Stimulated activated CD4-positive, alpha-beta T cell treated with anti-CD3 and anti-CD28 coated beads, Interleukin-2, amount 100 ng/mL, for 24 hours (primary cell): ENCODE measurements around the gene DDIAS.
"Not testable (repeated sequence)": the region's sequence is repeated elsewhere in the genome, so short reads cannot be mapped to it uniquely, and the experiment has no call there.

ENCODE experiments used
- DNase-seq, 2 donors: peaks; one replicate each; pipeline ENCODE4 v3.0.0-alpha.2; 2020

Gene DDIAS

DNA sequence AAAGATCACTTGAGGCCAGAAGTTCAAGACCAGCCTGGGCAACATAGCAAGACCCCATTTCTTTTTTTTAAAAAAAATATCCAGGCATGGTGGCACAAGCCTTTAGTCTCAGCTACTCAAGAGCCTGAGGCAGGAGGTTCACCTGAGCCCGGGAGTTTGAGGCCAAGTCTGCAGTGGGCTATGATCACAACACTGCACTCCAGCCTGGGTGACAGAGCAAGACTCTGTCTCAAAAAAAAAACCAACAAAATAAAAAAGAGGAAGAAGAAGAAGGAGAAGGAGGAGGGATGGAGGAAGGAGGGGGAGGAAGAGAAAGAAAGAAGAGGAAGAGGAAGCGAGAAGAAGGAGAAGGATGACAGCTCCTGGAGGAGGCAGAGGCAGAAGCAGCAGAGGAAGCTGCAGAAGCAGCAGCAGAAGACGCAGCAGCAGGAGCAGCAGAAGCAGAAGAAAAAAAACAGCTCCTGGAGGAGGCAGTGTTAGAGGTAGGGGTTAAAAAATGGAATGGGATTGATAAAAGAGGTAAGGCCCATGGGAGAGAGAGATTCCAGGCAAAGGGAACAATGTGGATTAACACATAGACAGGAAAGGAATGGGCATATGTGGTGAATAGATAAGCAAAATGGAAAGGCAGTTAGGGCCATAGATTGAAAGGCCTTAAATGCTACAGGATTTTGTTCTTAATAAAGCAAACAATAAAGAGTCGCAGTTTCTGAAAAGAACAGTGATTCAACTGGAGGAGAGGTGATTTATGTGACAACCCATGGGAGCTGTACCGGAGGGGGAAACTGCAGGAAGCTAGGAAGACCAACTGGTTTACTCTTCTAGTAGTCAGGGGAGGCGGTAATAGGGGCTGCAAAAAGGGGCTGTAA is 12.2 kb upstream of the DDIAS start:
- DNase-seq: no peak

DNA sequence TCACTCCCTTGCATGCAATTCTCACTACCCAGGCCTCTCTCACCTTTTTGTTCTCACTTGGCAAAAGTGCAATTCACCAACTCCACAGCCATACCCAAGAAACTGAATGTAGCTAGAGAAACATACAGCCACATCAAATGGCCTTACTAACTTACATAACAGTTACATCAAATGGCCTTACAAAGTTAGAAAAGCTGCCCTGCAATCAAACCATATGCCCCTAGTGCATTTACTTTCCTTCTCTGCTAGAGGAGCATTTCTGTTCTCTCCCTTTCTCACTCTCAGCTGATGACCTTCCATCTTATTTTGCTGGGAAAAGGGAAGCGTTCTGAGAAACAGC is 11.6 kb upstream of the DDIAS start:
- DNase-seq: no peak

DNA sequence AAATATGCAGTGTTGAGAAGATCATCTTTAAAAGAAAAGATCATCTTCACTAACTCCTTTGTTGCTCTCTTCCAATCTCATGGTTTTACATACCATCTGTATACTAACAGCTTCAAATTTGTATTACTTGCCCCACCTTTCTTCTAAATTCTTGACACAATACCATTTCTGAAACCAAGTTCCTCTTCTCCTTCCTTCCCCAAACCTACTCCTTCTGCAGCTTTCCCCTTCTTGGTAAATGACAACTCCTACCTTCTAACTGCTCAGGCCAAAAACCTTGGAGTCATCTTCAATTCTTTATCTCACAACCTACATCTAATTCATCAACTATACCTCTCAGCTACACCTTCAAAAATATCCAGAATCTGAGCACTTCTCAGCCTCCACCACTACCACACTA is 10.6 kb upstream of the DDIAS start:
- no peak for DNase-seq

DNA sequence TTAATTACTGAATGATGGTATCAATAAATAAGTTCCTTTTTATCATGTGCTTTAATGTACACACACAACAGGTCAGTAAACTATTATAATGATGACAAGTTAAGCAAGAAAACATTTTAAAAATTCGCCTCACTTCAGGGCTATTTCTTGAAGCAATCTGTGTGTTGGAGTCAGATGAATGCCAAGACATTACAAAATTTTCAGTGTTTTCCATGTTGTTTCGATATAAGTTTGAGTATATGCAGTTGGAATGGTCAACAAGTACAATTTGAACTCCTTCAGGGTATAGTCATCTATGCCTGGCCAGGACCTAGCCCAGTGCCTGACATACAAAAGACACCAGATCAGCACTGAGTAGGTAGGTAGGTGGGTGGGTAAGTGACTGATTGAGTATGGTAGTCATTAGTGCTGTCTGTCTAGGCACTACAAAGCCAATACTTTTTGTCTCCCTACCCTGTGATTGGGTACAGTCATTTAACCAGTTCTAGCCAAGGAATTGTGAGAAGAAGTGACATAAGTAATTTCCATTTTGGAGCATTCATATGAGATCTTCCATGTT is 8.8 kb upstream of the DDIAS start:
- DNase-seq: no peak

DNA sequence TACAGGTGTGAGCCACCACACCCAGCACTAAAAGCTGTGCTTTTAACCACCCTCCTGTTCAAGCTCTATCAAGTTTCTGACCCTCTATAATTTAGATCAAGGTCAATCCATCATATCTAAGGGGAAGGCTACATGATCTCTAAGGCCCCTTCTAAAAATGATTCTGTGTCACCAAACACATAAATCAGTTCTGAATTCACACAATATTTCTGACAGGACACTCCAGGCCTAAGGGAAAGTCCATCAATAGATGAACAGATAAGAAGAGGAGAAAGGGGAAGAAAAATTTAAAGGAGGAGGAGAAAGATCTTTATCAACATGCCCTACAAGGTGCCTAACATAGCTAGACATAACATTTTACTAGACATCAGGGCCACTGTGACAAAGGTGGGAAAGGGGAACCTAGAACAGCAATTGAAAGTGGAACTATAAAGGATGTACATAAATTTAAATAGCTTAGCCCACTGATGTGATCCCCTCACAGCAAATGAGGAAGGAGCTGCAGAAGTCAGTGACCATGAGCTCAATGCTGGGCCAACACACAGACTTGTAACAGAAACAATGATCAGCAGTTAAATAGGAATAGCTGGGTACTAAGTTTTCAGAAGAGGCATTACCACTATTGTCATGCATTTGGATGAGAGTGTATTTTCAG is 6.0 kb upstream of the DDIAS start:
- DNase-seq: no peak

DNA sequence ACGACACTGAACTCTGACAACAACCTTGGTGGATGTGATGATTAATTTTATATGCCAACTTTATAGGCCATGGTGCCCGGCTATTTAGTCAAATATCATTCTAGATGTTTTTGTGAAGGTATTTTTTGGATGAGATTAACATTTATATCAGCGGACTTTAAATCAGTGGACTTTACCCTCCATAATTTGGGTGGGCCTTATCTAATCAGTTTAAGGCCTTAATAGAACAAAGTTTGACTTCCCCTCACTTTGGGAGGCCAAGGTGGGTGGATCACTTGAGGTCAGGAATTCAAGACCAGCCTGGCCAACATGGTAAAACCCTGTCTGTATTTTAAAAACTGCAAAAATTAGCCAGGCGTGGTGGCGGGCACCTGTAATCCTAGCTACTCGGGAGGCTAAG is 5.4 kb upstream of the DDIAS start:
- no peak for DNase-seq

DNA sequence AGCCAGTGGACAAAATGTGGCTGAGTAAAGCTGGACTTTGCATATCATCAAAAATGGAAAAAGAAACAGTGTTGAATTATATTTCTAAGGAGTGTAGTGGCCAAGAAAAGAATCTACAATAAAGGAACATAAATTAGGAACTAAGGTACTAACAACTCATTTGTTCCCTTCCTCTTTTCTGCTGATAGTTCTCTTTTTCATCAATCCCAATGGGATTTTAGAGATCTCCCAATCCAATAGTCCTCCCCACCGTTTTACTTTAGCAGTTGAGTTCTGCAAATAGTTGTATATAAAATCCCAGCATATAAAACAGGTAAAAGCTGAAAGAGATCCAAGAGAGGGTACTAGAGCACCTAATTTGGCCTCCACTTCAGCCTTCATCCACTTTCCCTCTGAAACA is 3.3 kb upstream of the DDIAS start:
- no peak for DNase-seq

DNA sequence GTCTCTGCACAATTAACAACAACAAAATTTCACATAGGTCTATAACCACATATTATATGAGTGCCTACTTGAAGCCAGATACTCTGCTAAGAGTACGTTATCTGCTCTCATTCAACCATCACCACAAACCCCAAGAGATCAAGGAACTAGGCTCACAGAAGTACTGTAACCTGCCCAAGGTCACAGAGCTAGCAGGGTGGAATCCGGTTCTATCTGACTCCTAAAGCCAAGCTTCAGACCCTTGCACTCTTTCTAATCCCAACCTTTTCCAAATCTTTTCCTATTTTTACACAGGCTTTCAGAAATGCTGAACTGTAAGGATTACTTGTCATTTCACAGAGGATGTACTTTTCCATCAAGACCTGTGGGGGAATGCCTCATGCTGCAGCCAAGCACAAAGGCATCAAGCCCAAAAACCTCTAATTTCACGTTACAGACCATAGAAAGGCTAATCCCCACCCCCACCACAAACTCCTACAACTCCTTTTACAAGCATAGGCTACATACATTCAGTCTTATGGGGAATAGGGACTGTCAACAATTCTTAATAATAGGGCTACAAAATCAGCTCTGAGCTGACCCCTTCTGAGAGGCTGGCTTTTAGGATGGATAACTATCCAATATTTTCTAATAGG is 2.2 kb upstream of the DDIAS start:
- DNase-seq: no peak

DNA sequence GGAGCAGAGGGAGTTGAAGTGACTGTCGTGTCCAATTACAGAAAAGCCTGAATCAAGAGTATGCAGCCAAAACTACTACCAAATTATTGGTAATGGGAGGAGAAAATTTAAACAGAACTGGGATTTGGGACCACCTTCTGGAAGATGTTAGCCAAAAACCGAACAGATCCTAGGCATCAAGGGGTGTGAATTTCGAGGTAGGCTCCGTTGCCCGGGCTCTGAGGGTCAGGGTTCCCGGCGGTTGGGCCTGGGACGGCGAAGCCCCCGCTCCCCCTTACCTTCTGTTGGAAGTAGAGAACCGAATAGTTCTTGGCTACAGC is 1.6 kb upstream of the DDIAS start:
- no peak for DNase-seq

DNA sequence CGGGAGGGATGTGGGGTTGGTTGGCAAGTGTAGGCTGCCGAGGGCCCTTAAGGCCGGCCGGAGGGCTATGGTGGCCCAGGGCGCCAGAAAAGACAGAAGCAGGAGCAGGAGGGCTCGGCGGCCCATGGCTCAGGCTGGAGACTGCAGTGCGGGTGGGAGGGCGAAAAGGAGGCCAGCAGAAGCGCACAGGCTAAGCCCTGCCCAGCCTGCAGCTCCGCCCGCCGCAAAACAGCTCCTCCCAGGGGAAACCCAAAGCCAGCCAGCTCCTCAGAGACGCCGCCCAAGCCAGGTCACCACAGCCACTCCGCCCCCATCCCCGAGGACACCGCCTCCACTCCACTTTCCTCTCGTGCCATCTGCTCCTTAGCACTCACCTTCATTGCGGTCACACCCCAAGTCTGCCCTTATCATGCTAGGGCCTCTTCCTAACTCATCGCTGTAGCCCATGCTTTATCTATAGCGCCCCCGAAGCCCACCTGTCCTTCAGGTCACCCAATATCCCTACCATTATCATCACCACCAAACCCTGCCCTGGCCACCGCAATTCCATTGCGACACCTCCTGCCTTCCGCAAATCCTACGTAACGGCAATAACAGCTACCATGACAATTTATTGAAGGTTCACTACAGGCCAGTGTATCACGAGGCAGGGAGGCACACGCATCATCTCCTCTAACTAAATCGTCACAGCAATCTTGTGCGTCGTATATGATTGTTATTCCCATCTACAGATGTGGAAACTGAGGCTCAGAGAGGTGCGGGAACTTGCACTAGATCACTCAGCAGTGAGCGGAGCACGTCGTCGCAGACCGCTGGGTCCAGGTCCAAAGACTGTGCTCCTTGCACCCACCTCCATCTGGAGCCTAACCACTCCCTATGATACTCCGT is 1.0 kb upstream of the DDIAS start, which contains the start of gene PRCP:
Gene PRCP (minus strand): TSS at position 154 of the 888 bp plus-strand sequence. CDS start 28 bp downstream, at position 126.
- DNase-seq: peak; percentile 94 to 95

DNA sequence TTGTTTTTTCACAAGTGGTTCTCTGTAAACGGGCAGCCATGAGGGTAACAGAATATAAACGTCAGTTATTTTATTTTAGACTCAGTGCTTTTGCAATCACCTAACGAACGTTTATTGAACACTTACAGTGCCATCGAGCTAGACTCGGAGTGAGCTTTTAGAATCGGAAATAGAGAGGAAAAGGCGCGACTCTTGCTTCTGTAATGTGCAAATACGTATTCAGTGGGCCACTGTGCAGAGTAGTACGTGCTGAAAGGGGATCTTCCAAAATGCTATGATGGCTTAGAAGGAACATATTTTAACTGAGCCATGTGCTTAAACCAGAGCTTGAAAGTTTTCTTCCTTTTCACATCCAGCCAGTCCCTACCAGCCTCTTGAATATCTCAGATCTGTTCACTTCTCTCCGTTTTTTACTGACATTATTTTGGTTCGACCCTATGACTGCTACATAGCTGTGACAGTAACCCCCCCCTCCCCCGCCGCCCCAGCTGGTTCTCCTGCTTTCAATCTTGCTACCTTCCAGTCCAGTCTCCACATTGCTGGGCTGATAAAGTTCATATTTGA is 468 bp downstream of the DDIAS start:
- DNase-seq: peak in 1 of 2 donors; percentile 9

DNA sequence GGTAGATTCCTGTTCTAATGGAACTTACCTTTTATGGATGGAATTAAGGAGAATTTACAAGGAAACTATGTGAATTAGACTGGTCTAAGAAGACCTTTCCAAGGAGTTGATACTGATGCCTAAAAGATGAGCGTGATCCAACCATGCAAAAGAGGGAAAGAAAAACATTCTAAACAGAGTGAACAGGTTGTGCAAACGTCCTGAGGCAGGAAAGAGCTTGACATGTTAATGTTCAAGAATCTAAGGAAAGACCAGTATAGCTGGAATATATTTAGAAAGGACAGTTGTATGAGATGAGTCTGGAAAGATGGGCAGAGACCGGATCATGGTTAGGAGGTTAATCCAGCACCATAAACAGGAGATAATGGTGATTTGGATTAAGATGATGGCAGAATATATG is 1.3 kb downstream of the DDIAS start:
- no peak for DNase-seq

DNA sequence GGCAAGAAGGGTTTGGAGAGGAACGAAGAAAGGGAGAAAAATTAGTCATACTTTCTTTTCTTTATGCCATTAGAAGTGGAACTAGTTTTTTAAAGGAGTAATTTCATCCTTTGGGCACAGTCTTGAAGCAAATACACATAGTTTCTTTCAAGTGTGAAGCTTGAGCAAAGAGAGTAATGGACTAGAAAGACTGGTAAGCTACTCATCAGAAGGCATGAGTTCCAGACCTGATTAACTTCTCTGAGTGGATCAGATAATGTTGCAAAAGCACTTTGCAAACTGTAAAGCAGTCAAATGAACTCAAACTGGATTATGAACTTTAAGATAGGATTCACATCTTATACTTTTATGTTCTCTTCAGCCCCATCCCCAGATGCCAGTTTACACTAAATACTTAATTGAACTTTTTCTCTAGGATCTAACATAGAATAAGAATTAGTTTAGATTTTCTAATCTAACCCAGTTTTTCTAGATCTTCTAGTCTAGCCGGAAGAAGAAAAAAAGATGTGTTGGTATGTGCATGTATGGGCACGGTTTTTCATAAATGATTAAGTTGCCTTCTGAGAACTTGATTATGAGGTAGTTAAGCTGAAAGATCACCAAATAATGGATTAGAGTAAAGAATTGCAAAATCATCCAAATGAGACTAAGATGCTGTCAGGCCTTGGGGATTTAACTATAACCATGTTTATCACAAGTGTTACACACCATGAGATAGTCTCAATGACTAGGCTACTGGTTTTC is 2.5 kb downstream of the DDIAS start:
- DNase-seq: no peak

DNA sequence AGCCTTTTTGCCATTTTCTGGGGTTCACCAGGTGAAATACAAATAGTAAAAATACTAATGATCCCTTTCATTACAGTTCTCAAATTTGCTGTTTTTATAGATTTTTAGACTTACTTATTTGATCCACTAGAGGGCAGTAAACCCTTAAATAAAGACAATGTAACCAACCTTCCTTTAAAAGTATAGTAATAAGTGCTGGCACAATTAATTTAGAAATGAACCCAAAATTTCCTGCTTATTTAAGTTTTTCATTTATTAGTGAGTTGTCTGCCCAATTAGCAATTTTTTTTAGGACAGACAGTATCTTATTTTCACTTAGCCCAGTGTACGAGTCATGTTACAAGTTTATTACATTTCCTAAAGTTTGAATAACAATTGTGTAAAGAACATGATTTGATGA is 4.7 kb downstream of the DDIAS start:
- DNase-seq: no peak

DNA sequence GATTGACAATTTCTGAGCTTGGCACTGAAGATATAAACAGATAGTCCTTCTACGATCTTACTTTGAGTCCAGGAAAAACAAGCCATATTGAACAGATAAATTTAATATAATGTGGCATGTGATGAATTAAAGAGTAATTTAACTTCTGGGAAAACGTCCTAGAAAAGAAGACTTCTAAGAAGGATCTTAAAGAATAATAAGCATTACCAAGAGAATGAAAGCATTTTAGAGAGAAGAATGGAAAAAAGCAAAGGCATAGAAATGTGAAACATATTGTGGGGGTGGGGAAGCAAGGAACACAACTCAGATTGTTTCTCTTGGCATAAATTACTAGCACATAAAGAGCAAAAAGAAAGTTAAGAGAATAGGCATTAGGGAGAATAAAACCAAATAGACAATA is 5.4 kb downstream of the DDIAS start:
- DNase-seq: no peak

DNA sequence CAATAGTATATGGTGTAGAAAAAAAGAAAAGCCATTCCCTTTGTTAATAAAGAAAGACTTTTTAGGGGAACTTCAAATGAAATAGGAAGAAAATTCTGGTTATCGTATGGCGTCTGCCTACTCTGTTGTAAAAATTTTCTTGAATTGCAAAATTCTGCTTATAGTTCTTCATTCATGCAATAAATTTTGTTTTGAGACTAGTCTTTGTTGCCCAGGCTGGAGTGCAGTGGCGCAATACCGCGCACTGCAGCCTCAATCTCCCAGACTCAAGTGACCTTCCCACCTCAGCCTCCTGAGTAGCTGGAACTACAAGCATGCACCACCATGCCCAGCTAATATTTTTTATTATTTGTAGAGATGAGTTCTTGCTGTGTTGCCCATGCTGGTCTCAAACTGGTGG is 5.8 kb downstream of the DDIAS start:
- DNase-seq: no peak

DNA sequence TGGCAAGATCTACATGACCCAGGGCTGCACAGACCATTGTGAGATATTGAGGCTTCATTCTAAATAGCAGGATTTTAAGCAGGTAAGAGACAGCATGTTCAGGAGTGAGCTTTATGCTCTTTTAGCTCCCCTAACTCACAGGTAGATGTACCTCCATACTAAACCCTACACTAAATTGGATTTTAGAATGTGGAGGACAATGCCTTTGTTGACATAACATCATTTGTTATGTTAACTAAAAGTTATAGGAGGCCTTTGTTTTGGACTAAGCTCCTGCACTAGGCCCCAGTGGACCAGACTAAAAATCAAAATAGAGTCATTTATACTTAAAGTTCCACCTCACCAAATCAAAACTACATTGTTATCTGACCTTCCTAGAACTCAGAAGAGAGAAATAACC is 6.8 kb downstream of the DDIAS start:
- no peak for DNase-seq

DNA sequence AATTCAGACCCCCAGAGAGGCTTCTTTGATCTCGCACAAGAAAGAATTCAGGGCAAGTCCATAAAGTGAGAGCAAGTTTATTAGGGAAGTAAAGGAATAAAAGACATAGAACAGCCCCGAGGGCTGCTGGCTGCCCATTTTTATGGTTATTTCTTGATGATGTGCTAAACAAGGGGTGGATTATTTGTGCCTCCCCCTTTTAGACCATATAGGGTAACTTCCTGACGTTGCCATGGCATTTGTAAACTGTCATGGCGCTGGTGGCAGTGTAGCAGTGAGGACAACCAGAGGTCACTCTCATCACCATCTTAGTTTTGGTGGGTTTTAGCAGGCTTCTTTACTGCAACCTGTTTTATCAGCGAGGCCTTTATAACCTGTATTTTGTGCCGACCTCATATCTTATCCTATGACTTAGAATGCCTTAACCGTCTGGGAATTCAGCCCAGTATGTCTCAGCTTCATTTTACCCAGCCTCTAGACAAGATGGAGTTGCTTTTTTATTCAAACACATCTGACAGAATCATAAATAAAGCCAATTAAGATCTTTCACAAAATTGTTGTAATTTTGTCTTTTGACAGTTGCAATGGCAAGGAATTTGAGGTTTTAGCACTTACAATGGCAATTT is 7.6 kb downstream of the DDIAS start:
- DNase-seq: no peak

DNA sequence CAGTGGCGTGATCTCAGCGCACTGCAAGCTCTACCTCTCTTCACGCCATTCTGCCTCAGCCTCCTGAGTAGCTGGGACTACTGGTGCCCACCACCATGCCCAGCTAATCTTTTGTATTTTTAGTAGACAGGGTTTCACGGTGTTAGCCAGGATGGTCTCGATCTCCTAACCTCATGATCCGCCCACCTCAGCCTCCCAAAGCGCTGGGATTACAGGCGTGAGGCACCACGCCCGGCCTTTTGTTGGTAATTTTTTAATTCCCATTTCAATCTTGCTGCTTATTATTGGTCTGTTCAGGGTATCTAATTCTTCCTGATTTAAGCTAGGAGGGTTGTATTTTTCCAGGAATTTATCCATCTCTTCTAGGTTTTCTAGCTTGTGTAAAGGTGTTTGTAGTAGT is 18.2 kb downstream of the DDIAS start:
- DNase-seq: not testable (repeated sequence)

DNA sequence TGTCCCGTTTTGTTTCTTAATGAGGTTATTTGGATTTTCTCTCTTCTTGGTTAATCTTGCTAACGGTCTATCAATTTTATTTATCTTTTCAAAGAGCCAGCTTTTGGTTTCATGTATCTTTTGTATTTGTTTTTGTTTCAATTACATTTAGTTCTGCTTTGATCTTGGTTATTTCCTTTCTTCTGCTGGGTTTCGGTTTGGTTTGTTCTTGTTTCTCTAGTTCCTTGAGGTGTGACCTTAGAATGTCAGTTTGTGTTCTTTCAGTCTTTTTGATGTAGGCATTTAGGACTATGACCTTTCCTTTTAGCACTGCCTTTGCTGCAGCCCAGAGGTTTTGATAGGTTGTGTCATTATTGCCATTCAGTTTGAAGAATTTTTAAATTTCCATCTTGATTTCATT is 18.7 kb downstream of the DDIAS start:
- DNase-seq: not testable (repeated sequence)
